ENCODE data around the gene TOMM70.
A peak's percentile ranks its signal among the peaks of the same experiment; 100 is the strongest.

Gene TOMM70

GRCh38 chr3:100401674-100402041, 769 bp upstream of the TOMM70 start:
- Histone ChIP-seq H3K4me3 (peak overlapping the region; percentile 95), H4K20me1 (peaks cover 41% of the 10 kb centered on the region), H3K27me3 (no peaks in the 10 kb centered on the region), H3K4me2 (peak overlapping the region; percentile 82), H3K9ac (peak overlapping the region; percentile 91), H3K9me3 (peaks cover 11% of the 10 kb centered on the region), H3K27ac (peak overlapping the region; percentile 82), H3K36me3 (peaks cover 4% of the 10 kb centered on the region; the same call in 1 of the 2 replicates), H3K4me1 (peaks cover 49% of the 10 kb centered on the region)
- no peak for TF ChIP-seq Cebpa-rat (IDR thresholded peaks at IDR 0.05)

GRCh38 chr3:100400419-100400779, 490 bp downstream of the TOMM70 start:
- peak overlapping the region; percentile 95 for H3K4me3 ChIP-seq
- H3K27ac ChIP-seq = peak overlapping the region; percentile 82
- peak overlapping the region; percentile 91 for H3K9ac ChIP-seq
- peak overlapping the region; percentile 82 for H3K4me2 ChIP-seq
- H3K36me3 ChIP-seq = peaks cover 16% of the 10 kb centered on the region; the same call in 1 of the 2 replicates
- no peaks in the 10 kb centered on the region; the same call in 1 of the 2 replicates for H3K9me3 ChIP-seq
- H3K27me3 ChIP-seq = no peaks in the 10 kb centered on the region
- H3K4me1 ChIP-seq = peaks cover 49% of the 10 kb centered on the region
- no peak for TF ChIP-seq Cebpa-rat (IDR thresholded peaks at IDR 0.05)
- peaks cover 53% of the 10 kb centered on the region for H4K20me1 ChIP-seq

DNA sequence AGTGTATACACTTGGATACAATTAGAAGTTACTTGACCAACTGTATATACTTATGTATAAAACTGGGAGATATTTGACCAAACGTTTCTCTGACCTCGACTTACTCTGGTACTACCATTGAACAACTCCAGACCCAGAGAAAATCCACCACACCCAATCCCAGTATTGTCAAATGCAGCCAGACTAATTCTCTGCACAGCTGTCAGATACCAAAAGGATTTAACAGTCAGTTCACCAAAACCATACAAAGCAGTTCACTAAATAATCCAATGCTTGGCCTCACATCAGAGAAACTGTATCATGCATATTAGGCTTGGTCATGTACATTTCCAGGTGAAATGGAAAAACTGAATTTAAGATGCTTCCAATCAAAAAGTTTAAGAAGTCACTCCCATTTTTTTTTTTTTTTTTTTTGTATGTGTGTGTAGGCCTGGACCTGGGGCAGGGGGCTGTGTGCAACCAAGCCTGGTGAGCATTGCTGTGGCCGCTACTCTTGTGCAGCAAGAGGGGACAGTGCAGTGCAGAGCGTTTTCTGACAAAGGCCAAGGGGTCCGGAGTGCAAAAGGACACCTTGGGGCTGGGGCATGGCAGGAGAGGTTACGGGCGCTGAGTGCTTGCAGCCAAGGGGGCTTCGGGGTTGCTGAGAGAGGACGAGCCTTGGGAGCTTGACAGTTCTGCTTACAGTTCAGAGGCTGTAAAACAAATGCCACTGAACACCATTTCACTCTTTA, 1.4 kb downstream of the TOMM70 start:
- Histone ChIP-seq H3K9me3 (peaks cover 2% of the 10 kb centered on the region; the same call in 1 of the 2 replicates), H3K9ac (peak overlapping the region; percentile 91), H4K20me1 (peaks cover 62% of the 10 kb centered on the region), H3K4me2 (peak overlapping the region; percentile 82), H3K27ac (no peak overlapping the region), H3K27me3 (no peaks in the 10 kb centered on the region), H3K4me3 (peak overlapping the region; percentile 95), H3K4me1 (peaks cover 49% of the 10 kb centered on the region), H3K36me3 (peaks cover 25% of the 10 kb centered on the region)
- TF ChIP-seq Cebpa-rat (IDR thresholded peaks at IDR 0.05) = no peak

GRCh38 chr3:100396967-100397366, 3.9 kb downstream of the TOMM70 start:
- Histone ChIP-seq H3K4me3 (no peak overlapping the region), H4K20me1 (peaks cover 87% of the 10 kb centered on the region)

GRCh38 chr3:100395679-100396431, 5.0 kb downstream of the TOMM70 start:
- Histone ChIP-seq H3K9me3 (peaks cover 30% of the 10 kb centered on the region), H3K4me3 (no peak overlapping the region), H3K36me3 (peaks cover 58% of the 10 kb centered on the region), H4K20me1 (peaks cover 92% of the 10 kb centered on the region), H3K27ac (no peak overlapping the region), H3K4me1 (peaks cover 28% of the 10 kb centered on the region), H3K9ac (no peak overlapping the region), H3K27me3 (no peaks in the 10 kb centered on the region), H3K4me2 (no peak overlapping the region)
- no peak for TF ChIP-seq Cebpa-rat (IDR thresholded peaks at IDR 0.05)

More at GRCh38 chr3:100396967-100397366, 3.9 kb downstream of the TOMM70 start:
- peaks cover 31% of the 10 kb centered on the region for H3K4me1 ChIP-seq
- H3K27ac ChIP-seq = no peak overlapping the region
- H3K9ac ChIP-seq = no peak overlapping the region
- peaks cover 19% of the 10 kb centered on the region for H3K9me3 ChIP-seq
- H3K27me3 ChIP-seq = no peaks in the 10 kb centered on the region
- H3K4me2 ChIP-seq = no peak overlapping the region
- H3K36me3 ChIP-seq = peaks cover 47% of the 10 kb centered on the region
- TF ChIP-seq Cebpa-rat (IDR thresholded peaks at IDR 0.05) = peak; percentile 32; the same call in 1 of the 2 replicates

DNA sequence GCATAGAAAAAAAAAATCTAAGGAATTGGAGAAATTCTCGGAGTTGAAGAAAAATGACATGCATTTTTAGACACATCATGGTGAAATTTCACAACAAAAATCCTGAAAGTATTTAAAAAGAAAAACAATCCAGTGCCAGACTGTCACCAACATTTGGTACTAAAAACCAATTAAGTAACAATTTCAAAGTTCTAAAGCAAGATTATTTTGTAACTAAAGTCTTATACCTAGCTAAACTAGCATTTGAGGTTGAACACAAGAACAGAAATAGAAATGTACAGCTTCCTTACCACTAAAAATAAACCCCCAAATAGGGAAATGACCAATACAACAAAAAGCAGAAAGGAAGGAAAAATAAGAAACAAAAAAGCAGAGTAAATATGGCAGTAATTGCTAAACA, 11.9 kb downstream of the TOMM70 start:
- H3K4me3 ChIP-seq = no peak overlapping the region
- H3K9me3 ChIP-seq = peaks cover 53% of the 10 kb centered on the region
- no peak for TF ChIP-seq Cebpa-rat (IDR thresholded peaks at IDR 0.05)
- no peak overlapping the region for H3K4me2 ChIP-seq
- no peak overlapping the region for H3K27ac ChIP-seq
- H4K20me1 ChIP-seq = peaks cover 64% of the 10 kb centered on the region
- no peaks in the 10 kb centered on the region for H3K4me1 ChIP-seq
- H3K9ac ChIP-seq = no peak overlapping the region
- peaks cover 92% of the 10 kb centered on the region for H3K36me3 ChIP-seq
- H3K27me3 ChIP-seq = no peaks in the 10 kb centered on the region

- no peak for TF ChIP-seq Cebpa-rat (IDR thresholded peaks at IDR 0.05)
- Histone ChIP-seq H3K4me2 (no peak overlapping the region), H3K9me3 (peaks cover 35% of the 10 kb centered on the region), H4K20me1 (peaks cover 48% of the 10 kb centered on the region), H3K27me3 (no peaks in the 10 kb centered on the region), H3K27ac (no peak overlapping the region), H3K36me3 (peaks cover 91% of the 10 kb centered on the region), H3K9ac (no peak overlapping the region), H3K4me1 (no peaks in the 10 kb centered on the region), H3K4me3 (no peak overlapping the region)
Measured at GRCh38 chr3:100386437-100387074, 14.3 kb downstream of the TOMM70 start.

- TF ChIP-seq Cebpa-rat (IDR thresholded peaks at IDR 0.05) = no peak
- Histone ChIP-seq H3K4me1 (no peaks in the 10 kb centered on the region), H3K4me2 (no peak overlapping the region), H3K27ac (no peak overlapping the region), H3K36me3 (peaks cover 91% of the 10 kb centered on the region), H3K4me3 (no peak overlapping the region), H3K9me3 (peaks cover 19% of the 10 kb centered on the region), H4K20me1 (peaks cover 47% of the 10 kb centered on the region), H3K9ac (no peak overlapping the region), H3K27me3 (no peaks in the 10 kb centered on the region)
Measured at GRCh38 chr3:100384733-100385525, 16.0 kb downstream of the TOMM70 start.

DNA sequence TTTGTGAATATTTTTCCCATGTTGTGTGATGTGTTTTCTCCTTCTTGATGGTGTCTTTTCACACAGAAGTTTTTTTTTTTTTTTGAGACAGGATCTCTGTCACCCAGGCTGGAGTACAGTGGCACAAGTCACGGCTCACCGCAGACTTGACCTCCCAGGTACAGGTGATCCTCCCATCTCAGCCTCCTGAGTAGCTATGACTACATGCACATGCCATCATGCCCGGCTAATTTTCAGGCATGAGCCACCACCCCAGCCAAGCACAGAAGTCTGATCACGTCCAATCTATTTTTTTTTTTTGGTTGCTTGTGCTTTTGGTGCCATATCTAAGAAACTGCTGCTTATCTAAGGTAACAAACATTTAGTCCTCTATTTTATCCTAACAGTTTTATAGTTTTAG, 24.6 kb downstream of the TOMM70 start:
- Histone ChIP-seq H3K9me3 (no peaks in the 10 kb centered on the region), H3K27ac (no peak overlapping the region), H3K4me2 (no peak overlapping the region), H3K27me3 (no peaks in the 10 kb centered on the region), H3K4me3 (no peak overlapping the region), H3K4me1 (no peaks in the 10 kb centered on the region), H3K36me3 (peaks cover 91% of the 10 kb centered on the region), H4K20me1 (0 out of 2 replicates have a peak, but pooled peaks cover 5% of the 10 kb centered on the region), H3K9ac (no peak overlapping the region)
- no peak for TF ChIP-seq Cebpa-rat (IDR thresholded peaks at IDR 0.05)

Data from BLaER1 (cell line).